Epidermal melanocyte (primary cell): ENCODE data around the gene PRKCE.
"Not testable (repeated sequence)": the region's sequence is repeated elsewhere in the genome, so short reads cannot be mapped to it uniquely, and the experiment has no call there.

ENCODE experiments used
- DNase-seq: peaks from one replicate; pipeline ENCODE4 v3.0.0; 2011; ENCODE audit warnings: low spot score; ENCODE audit not compliant: insufficient read length

Gene PRKCE

DNA sequence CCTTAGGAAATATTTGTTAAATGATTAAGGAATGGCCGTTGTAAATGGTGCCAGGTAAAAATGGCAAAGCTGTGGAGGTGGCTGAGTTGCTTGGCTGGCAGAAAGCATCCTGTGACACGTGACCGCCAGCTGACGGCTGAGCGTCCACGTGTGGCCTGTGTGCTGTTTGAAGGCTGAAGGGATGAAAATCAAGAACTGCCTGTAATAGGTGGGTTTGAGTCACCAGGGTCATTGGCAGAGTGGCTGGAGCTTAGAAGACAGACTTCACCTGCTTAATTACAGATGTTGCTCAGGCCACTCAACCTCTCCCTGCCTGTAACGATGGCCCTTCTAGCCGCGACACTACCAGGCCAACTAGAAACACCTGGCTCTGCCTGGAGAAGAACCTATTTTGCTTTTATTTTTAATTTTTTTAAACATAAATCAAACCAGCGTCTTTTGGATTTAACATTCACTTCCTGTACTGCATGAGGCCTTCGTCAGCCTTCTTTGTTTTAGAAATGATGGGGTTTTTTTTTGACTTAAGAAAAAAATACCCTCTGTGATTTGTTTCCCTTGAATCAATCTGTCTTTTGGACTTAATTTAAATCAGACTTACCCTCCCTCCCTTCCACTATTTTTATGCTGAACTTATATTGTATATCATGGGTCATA lies 206.5 kb downstream of the PRKCE start:
- DNase-seq = no peak

DNA sequence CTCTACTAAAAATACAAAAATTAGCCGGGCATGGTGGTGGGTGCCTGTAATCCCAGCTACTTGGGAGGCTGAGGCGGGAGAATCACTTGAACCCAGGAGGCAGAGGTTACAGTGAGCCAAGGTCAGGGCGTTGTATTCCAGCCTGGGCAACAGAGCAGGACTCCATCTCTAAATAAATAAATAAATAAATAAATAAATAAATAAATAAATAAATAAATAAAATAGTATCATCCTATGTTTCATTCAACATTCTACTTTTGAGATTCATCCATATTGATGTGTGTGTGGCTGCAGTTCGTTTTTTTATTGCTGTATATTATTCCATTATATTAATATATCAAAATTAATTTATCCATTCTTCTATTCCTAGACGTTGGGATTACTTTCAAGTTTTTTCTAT lies 207.4 kb downstream of the PRKCE start:
- not testable (repeated sequence) for DNase-seq

DNA sequence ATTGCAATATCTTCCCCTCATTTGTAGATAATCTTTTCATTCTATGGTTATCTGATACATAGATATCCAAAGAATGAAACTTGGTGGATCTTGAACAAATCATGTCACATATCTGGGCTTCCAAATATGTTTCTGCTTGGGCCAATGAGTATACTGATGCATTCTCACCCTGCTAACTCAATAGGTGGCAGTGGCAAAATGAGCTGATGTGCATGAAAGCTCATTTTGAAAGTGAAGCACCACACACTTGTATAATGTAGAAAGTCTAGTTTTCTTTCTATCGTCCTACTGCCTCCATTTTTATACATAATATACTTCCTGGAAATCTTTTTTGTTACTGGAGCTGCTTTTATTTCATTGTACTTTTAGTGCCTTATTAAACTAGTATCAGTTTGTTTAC lies 208.2 kb downstream of the PRKCE start:
- no peak for DNase-seq

DNA sequence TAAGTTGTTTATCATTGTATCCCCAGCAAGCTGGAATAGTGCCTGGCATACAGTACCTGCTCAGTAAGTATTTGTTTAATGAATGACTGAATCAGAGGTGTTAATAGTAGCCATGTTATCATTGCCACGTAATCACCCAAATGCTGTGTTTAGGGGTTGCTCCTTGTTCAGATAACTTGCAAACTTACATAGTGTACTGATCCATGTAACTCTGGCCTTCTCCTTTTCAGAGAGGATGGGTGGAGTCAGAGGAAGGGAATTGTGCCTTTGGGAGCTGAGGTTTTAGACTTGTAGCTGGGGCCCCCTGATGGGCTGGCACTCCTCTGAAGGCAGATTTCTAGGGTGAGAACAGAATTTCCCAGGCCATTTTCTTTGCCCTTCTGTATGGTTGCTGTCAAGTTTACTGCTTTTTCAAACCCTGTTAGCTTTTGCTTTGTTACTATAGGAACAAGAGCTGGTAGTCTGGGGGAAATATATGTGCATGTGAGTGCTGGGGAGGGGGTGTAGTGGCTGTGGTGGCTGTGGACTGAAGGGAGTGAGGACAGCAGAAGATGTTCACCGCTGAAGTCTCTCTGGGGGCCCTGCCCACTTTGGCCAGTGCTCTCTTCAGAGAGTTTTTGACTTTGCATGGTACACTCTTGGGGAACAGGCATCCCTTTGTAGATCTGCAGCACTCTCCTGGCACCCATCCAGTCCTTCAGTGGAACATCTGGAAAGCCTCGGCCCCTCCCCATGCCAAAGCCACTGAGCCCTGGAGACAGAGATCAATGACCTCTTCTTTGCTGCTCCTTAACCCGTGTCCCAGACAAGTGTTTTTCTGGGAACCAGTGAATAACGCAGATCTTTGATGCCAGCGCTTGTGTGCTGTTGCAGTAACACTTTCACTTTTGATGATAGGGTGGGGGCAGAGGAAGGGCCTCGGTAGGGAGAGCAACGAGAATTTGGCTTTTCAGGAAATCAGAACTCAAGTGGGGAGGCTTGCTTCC lies 209.0 kb downstream of the PRKCE start:
- DNase-seq = peak; percentile 80

DNA sequence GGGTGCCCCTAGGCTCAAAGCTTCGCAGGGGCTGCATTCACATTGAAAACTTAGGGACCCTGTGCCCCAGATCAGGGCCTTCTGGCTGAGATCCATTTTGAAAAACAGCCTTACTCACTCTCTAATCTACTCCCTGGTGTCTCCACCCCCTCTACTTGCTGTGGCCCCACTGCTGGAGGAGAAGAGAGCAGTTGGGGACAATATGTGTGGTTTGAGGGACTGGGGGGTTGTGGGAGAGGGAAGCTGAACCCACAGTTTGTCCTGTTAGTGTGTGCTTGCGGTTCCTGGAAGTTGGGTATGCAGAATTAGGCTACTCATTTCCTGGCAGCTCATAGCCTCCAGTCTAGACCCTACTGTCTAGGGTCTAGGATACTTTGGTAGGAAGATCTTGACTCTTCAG lies 211.4 kb downstream of the PRKCE start:
- no peak for DNase-seq

DNA sequence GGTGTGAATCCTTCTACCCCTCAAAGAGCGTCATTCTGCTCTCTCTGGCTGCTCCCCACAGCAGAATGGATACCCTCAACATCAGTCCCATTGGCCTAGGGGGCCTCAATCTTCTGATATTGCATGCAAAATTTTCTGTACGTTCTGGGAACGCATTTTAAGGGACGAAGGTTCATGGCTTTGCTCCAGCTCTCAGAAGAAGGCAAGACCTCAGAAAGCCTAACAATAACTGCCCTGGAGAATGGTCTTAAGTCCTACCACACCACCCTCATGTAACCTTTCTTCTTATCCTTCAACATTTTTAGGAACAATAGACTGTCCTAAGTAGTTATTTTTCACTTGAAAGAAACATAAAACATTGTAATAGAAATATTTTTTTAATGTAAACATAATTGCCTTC lies 212.6 kb downstream of the PRKCE start:
- no peak for DNase-seq

DNA sequence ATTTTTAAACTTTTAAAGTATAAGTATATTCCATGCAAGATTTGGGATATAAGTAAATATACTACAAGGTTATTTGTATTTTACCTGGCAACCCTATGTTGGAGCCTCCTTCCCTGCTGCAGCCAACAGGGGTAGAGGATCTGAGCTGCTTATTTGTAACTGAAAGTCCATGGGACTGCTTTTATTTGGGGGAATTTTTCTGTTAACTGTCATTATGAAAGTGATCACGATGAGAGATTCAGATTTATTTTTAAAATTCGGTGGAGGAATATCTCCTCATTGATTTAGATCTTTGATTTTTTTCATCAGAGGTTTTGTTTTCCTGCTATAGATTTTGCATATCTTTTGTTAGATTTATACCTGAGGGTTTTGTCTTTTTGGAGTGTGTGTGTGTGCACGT lies 215.9 kb downstream of the PRKCE start:
- no peak for DNase-seq

DNA sequence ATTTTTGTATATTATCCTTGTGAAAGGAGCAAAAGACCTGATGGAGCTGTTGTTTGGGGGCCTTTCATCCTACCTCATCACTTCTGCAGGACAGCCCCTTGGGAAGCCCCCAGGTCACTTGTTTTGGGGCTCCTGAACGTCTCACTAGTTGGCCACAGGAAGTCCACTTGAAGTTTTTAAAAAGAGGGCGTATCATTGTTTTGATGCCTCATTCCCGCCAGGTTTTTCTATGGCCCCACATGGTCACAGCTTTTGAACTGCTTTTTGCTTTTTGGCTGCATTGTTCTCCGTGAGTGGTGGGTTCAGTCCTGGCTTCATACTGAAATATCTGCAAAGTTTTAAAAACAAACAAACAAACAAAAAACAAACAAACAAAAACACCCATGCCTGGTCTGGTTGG lies 216.3 kb downstream of the PRKCE start:
- no peak for DNase-seq

DNA sequence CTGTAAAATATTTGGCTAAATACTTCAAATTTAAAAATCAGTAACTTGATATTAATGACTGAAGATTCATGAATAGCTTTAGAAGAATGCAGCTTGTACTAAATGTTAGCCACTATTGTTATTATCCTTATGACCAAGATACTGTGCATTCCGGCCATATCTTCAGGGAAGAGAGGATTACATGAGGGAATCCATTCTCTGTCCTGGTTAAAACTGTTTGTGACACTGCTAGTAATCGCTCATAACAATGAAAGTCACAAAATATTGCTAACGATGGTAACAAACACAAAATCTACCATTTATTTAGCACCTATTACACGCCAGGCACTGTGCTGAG lies 217.7 kb downstream of the PRKCE start:
- peak; percentile 24 for DNase-seq

DNA sequence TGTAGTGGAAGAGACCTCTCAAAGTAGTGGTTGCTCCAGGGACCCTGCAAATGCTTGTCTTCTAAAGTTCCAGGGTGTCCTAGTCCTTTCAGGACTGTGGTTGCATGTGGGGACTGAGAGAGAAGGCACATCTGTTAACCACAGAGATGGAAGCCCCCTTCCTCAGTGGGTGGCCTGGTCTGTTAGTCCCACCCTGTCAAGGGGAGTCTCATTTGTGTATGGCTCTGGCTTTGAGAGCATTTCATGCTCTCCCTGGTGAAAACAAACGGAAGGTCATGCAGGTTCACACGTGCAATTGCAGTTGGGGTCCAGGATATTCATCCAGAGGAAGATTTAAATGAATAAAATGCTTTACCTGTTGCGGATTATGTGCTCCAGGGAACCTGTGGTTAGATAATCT lies 219.6 kb downstream of the PRKCE start:
- no peak for DNase-seq

DNA sequence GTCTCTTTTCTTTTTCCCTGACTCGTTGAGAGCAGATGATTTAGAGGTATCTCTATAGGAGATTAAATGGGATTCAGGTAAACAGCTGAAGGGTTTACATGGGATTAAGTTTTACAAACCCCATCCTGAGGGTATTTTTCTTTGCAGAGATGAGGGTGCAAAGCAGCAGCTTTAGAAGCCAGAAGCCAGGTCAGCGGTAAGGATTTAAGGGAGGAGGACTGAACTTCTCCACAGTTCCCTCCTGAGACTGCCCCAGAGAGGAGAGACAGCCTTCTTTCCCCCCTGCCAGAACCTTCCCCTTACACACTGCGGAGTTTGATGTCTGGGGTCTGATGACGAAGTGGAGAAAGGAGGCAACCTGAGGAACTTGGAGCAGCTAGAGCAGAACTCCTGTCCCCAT lies 220.1 kb downstream of the PRKCE start:
- DNase-seq = no peak

DNA sequence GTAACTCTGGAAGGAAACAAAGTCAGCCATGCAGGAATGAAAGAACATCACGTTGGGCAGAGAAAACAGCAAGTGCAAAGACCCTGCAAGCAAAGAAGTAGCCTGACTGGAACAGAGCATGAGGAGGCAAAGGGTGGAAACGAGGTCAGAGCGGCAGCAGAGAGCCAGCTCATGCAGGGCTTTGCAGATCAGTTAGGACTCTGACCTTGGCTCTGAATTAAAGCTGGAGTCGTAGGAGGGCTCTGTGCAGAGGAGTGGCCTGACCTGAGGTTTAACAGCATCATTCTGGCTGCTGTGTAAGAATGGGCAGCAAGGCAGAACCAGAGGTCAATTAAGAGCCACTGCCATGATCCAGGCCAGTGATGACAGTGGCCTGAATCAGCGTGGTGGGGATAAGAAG lies 220.7 kb downstream of the PRKCE start:
- DNase-seq = no peak

DNA sequence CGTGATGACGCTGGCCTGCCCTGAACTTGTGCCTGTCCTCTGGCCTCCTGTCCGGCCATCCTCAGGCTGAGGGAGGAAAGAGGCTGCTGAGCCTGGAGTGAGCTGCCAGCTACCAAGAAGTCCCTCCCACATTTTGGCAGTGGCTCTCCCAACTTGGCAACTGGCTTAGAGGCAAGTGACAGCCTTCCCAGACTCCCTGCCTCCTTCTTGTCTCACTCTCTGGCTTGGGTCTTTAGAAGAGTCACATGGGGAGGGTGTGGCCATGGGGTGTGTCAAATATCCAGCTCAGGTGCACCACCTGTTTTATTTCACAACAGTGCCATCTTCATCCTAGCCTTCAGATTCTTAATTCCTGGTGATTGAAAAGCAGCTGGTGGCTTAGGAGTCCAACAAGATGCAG lies 222.9 kb downstream of the PRKCE start:
- DNase-seq = no peak

DNA sequence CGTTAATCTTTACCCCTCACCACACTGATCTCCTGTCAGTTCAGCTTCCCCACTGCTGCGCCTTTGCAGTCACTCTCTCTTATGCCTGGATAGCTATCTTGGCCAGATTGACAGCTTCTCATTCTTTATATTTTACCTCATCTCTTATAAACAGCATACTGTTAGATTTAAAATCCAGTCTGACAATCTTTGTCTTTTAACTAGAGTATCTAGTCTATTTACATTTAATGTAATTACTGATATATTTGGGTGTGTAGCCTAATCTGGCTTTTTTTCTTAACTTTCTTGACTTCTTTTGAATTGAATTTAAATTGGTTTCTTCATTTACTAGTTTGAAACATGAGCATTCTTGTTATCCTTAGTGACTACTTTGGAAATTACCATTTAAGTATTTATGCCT lies 225.1 kb downstream of the PRKCE start:
- no peak for DNase-seq

DNA sequence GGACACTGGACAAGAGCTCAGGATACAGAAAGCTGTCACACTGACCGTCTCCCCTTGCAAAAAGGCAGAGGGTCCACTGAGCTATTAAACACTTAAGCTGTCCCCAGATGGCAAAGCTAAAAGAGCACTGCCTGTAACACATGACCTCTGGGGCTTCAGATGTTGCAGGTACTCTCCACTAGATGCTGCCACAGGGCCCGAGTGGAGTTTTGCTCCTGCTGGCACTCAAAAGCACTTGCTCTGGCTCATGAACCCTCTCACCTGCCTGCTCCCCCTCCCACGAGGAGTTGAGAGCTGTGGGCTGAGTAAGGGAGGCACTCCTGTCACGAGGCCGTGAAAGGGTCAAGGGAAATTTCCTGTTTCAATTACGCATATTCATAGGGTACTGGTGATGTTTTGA lies 227.9 kb downstream of the PRKCE start:
- no peak for DNase-seq

DNA sequence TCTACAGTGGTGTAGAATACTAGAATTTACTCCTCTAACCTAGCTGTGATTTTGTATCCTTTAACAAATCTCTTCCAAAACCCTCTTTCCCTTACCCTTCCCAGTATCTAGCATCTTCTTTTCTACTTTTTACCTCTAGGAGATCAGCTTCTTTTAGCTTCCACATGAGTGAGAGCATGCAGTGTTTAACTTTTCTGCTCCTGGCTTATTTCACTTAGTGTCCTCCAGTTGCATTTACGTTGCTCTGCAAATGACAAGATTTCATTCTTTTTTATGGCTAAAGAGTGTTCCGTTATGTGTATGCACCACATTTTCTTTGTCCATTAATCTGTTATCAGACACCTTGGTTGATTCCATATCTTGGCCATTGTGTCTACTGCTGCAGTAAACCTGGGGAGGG lies 228.5 kb downstream of the PRKCE start:
- DNase-seq = no peak

DNA sequence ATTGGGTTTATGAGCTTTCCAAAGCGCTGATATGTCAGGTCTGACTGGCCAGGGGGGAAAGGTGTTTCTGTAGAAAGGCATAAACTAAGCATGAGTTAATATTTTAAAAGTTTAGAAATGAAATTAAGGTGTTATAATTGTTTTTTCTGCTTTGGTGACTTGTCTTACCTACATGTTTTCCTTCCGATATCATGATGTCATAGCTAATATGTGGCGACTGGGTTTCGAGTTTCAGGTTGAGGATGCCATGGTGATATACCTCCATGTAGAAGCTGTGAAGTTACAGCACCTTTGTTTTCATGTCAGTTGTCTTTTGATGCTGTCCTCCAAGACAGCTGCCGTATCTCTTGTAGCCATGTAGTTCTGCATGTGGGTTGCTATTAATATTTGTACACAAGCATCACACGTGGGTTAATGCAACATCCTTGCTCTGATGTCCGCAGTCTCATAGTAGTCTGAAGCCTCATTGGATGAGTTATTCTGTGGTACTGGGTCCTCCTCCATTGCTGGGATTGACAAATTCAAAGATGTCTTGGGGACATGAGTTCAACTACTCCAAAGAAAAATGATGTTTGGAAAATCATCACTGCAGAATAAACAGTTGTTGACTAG lies 230.6 kb downstream of the PRKCE start:
- no peak for DNase-seq

DNA sequence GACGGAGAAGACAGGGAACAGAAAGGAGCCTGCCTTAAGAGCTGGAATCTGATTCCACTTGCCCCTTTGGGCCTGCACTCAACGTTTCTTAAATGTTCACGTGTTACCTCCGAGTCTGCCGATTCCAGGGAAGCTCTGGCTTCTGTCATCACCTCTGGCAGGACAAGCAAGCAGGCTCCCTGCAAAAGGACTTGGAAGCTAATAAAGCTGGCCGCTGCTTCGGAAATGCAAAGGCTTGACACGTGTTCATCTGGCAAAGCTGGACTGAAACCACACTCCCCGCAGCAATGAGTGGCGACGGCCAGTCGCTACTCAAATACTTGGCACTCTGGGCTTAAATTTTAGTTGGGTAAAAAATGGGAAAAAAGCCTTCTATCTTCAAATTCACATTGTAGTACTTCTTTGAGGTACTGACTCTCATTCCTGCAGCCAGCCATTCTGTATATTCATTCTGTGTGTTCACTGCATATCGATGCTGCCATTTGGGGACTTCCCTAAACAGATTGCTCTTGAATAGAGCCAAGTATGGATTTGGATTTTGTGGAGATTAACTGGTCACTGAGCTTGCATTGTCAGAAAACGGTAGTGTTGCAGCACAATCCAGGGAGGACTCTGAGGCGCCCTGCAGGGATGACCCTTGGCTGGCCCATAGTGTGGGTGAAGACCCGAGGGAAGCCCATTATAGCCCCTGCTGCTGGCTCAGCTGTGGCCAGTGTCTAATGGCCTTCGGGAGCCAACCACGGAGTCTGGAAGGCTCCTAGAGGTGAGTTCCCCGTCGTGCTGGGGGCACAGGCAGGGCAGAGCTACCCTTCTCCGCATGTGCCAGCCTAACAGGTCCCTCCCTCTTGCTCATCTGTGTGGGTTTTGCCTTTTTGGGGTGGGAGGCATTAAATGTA lies 231.5 kb downstream of the PRKCE start:
- DNase-seq = no peak

DNA sequence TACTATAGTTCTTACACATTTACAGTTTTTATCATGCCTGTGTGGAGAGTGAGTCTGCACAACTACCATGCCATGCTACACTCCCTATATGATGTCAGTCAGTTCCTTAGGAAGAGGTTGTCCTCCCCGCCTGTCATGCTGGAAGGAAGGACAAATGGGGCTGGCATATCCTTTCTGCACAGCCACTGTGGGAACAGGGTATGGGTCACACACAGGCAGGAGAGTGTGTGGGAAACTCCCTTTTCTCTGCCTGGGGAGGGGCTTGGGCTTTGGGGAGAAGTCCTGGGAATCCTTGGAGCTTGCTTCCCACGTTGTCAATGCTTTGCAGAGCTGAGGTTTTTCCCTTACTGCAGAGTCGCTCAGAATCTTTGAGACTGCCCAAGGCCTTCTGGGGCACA lies 232.1 kb downstream of the PRKCE start:
- no peak for DNase-seq

DNA sequence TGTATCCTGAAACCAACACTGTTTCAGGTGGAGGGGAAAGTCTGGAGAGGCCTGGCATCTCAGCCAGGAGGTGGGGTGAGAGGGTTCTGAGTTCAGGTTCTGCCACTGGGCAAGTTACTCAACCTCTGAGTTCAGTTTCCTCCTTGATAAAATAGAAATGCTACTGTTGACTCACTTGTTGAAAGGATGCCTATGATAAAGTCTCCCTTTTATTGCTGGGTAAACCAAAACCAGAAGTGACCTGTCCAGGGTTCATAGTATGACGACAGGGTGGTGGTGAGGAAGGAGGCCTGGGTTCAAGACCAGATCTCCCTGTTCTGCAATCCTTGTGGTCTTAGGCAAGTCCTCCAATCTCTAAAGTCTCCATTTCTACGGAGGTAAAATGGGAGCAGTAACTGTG lies 232.7 kb downstream of the PRKCE start:
- no peak for DNase-seq

DNA sequence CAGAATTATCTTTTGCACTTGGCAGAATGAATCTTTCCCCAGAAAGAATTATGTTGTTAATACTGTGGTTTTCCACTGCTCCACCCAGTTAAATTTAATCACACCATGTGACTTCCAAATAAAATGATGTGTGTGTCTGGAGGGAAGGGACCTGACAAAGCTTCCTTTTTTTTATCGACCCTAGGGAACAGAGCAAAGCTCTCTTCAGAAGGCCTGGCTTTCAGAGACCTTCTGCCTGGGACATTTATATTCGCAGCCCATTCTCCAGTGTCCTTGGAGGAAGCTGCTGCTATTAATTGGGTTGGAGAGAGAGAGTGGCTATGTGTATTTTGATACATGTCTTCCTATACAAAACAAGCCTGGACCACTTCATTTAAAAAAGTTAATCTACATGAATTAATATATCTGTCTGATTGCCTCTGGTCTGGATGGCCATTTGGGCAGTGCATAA lies 233.7 kb downstream of the PRKCE start:
- DNase-seq = peak; percentile 64
